Measurements from ENCODE around the gene PRICKLE3.
"Not testable (repeated sequence)": the region's sequence is repeated elsewhere in the genome, so short reads cannot be mapped to it uniquely, and the experiment has no call there.

PRICKLE3 gene

GRCh38 chrX:49179358-49179757 lies 6.8 kb downstream of the PRICKLE3 start:
- DNase-seq (ENCODE audit: low read depth) = no peak

- no peak for DNase-seq (ENCODE audit: low read depth)
These were observed 7.6 kb downstream of the PRICKLE3 start for GRCh38 chrX:49178537-49178936.

GRCh38 chrX:49177873-49178480 lies 8.2 kb downstream of the PRICKLE3 start:
- no peak for DNase-seq (ENCODE audit: low read depth)

GRCh38 chrX:49177338-49177833 lies 8.8 kb downstream of the PRICKLE3 start:
- DNase-seq (ENCODE audit: low read depth) = no peak

GRCh38 chrX:49176421-49177326 lies 9.5 kb downstream of the PRICKLE3 start:
- no peak for DNase-seq (ENCODE audit: low read depth)

GRCh38 chrX:49175435-49176274 lies 10.5 kb downstream of the PRICKLE3 start:
- DNase-seq (ENCODE audit: low read depth) = no peak

GRCh38 chrX:49174723-49175122 lies 11.4 kb downstream of the PRICKLE3 start:
- DNase-seq (ENCODE audit: low read depth) = no peak

GRCh38 chrX:49173544-49173943 lies 12.6 kb downstream of the PRICKLE3 start:
- DNase-seq (ENCODE audit: low read depth) = not testable (repeated sequence)

GRCh38 chrX:49172280-49172780 lies 13.8 kb downstream of the PRICKLE3 start:
- no peak for DNase-seq (ENCODE audit: low read depth)

- DNase-seq (ENCODE audit: low read depth) = no peak
These were observed 14.4 kb downstream of the PRICKLE3 start, which contains the start of gene PLP2 for GRCh38 chrX:49171752-49172279. Gene PLP2, plus strand, starts transcription at chrX:49171898. Its CDS starts 103 bp downstream, at chrX:49172001.

- DNase-seq (ENCODE audit: low read depth) = no peak
These were observed 18.4 kb downstream of the PRICKLE3 start for GRCh38 chrX:49167740-49168108.

- no peak for DNase-seq (ENCODE audit: low read depth)
These were observed 19.0 kb downstream of the PRICKLE3 start for GRCh38 chrX:49166914-49167739.

- no peak for DNase-seq (ENCODE audit: low read depth)
These were observed 20.0 kb downstream of the PRICKLE3 start for GRCh38 chrX:49165901-49166881.

GRCh38 chrX:49164589-49165360 lies 21.4 kb downstream of the PRICKLE3 start:
- no peak for DNase-seq (ENCODE audit: low read depth)

GRCh38 chrX:49163555-49164419 lies 22.4 kb downstream of the PRICKLE3 start:
- no peak for DNase-seq (ENCODE audit: low read depth)

- no peak for DNase-seq (ENCODE audit: low read depth)
These were observed 23.6 kb downstream of the PRICKLE3 start, which contains the start of gene MAGIX for GRCh38 chrX:49162620-49163019. Gene MAGIX, plus strand, starts transcription at chrX:49162758. Its CDS starts 132 bp downstream, at chrX:49162890.

- DNase-seq (ENCODE audit: low read depth) = no peak
These were observed 24.5 kb downstream of the PRICKLE3 start for GRCh38 chrX:49161632-49162031.

- no peak for DNase-seq (ENCODE audit: low read depth)
These were observed 25.3 kb downstream of the PRICKLE3 start for GRCh38 chrX:49160908-49161307.

All from HS-5 (cell line).